WTC11 (cell line): Measurements from ENCODE around the gene STH. TPM values are rescaled to one million over a fixed set of nuclear protein-coding genes. Genes with fewer than 3 reads are reported as not detected.

ENCODE experiments used
- ATAC-seq: fragments of 200-7000 bp; cut with Tn5 transposase; 2 replicates; pipeline ENCODE4 v1.10.0; 2021; ENCODE audit warnings: mild to moderate bottlenecking, moderate library complexity
- CTCF ChIA-PET: fragments of 300-600 bp; sonication (Branson Sonifier 250); formaldehyde crosslinking; loops from one replicate; lab custom pipeline; 2021; ENCODE audit warnings: antibody characterized with exemption; lab: Charles Lee
- POLR2A ChIA-PET: fragments of 350-600 bp; sonication (Branson Sonifier 250); formaldehyde crosslinking; loops from one replicate; lab custom pipeline; 2021; ENCODE audit warnings: antibody characterized with exemption; lab: Charles Lee
- DNase-seq: peaks from one replicate; pipeline ENCODE4 v3.0.0; 2021; ENCODE audit warnings: low spot score
- H3K27ac Mint-ChIP-seq: 2 replicates; pipeline ENCODE4 v1.8.0; 2021; ENCODE audit warnings: mixed read lengths
- H3K27me3 Mint-ChIP-seq: 2 replicates; pipeline ENCODE4 v1.8.0; 2021; ENCODE audit warnings: low read depth, mild to moderate bottlenecking, moderate library complexity, mixed read lengths
- H3K36me3 Mint-ChIP-seq: 2 replicates; pipeline ENCODE4 v1.8.0; 2021; ENCODE audit warnings: mixed read lengths
- H3K4me1 Mint-ChIP-seq: 2 replicates; pipeline ENCODE4 v1.8.0; 2022; ENCODE audit warnings: mixed read lengths
- H3K4me3 Mint-ChIP-seq: 2 replicates; pipeline ENCODE4 v1.8.0; 2021; ENCODE audit warnings: mild to moderate bottlenecking, moderate library complexity, mixed read lengths
- H3K9me3 Mint-ChIP-seq: 2 replicates; pipeline ENCODE4 v1.8.0; 2021; ENCODE audit warnings: mixed read lengths
- AFF4 ChIP-seq: sonication (generic); formaldehyde crosslinking; IDR thresholded peaks from 2 replicates; pipeline ENCODE4 v1.8.1; 2023; ENCODE audit warnings: mild to moderate bottlenecking, missing genetic modification reagents, borderline replicate concordance
- ARID4B ChIP-seq: sonication (generic); formaldehyde crosslinking; IDR thresholded peaks from 2 replicates; pipeline ENCODE4 v1.8.0; 2023; ENCODE audit warnings: missing genetic modification reagents, mild to moderate bottlenecking, borderline replicate concordance
- ATF2 ChIP-seq: sonication (generic); formaldehyde crosslinking; IDR thresholded peaks from 2 replicates; pipeline ENCODE4 v1.8.1; 2022; ENCODE audit warnings: low read depth, missing genetic modification reagents, borderline replicate concordance
- ELF4 ChIP-seq: sonication (generic); formaldehyde crosslinking; IDR thresholded peaks from 2 replicates; pipeline ENCODE4 v1.8.1; 2022; ENCODE audit warnings: low read depth, mild to moderate bottlenecking, moderate library complexity, missing genetic modification reagents
- ESRRA ChIP-seq: sonication (generic); formaldehyde crosslinking; IDR thresholded peaks from 2 replicates; pipeline ENCODE4 v1.8.1; 2022; ENCODE audit warnings: mild to moderate bottlenecking, missing genetic modification reagents, borderline replicate concordance
- HMGA2 ChIP-seq: fragments of 250-450 bp; sonication (Bioruptor Pico); IDR thresholded peaks from 2 replicates; pipeline ENCODE4 v1.4.0; 2021; ENCODE audit warnings: mild to moderate bottlenecking, moderate library complexity
- MAX ChIP-seq: sonication (generic); formaldehyde crosslinking; IDR thresholded peaks from 2 replicates; pipeline ENCODE4 v1.8.0; 2022; ENCODE audit warnings: mild to moderate bottlenecking, missing genetic modification reagents
- MXD4 ChIP-seq: fragments of 250-450 bp; sonication (Bioruptor Pico); IDR thresholded peaks from 2 replicates; pipeline ENCODE4 v1.8.0; 2021; ENCODE audit warnings: mild to moderate bottlenecking, moderate library complexity, borderline replicate concordance
- MYBL2 ChIP-seq: sonication (generic); formaldehyde crosslinking; IDR thresholded peaks from 2 replicates; pipeline ENCODE4 v1.8.1; 2023; ENCODE audit warnings: mild to moderate bottlenecking, moderate library complexity, missing genetic modification reagents
- NFE2L1 ChIP-seq: sonication (generic); formaldehyde crosslinking; IDR thresholded peaks from 2 replicates; pipeline ENCODE4 v1.8.1; 2023; ENCODE audit warnings: missing genetic modification reagents
- NFYB ChIP-seq: sonication (generic); formaldehyde crosslinking; conservative IDR thresholded peaks from 2 replicates; pipeline ENCODE4 v1.8.0; 2022; ENCODE audit warnings: low read depth, missing genetic modification reagents
- NR1H2 ChIP-seq: sonication (generic); formaldehyde crosslinking; IDR thresholded peaks from 2 replicates; pipeline ENCODE4 v1.9.0; 2021; ENCODE audit warnings: mild to moderate bottlenecking, moderate library complexity, missing genetic modification reagents
- NR3C1 ChIP-seq: sonication (generic); formaldehyde crosslinking; conservative IDR thresholded peaks from 2 replicates; pipeline ENCODE4 v1.8.1; 2023; ENCODE audit warnings: low read depth, mild to moderate bottlenecking, missing genetic modification reagents
- RORB ChIP-seq: fragments of 250-450 bp; sonication (Bioruptor Pico); IDR thresholded peaks from 2 replicates; pipeline ENCODE4 v1.9.0; 2021; ENCODE audit warnings: mild to moderate bottlenecking
- SMAD4 ChIP-seq: sonication (generic); formaldehyde crosslinking; IDR thresholded peaks from 2 replicates; pipeline ENCODE4 v1.8.0; 2022; ENCODE audit warnings: mild to moderate bottlenecking, missing genetic modification reagents
- SP1 ChIP-seq: sonication (generic); formaldehyde crosslinking; conservative IDR thresholded peaks from 2 replicates; pipeline ENCODE4 v1.8.1; 2022; ENCODE audit warnings: missing genetic modification reagents
- TEAD4 ChIP-seq: sonication (generic); formaldehyde crosslinking; IDR thresholded peaks from 2 replicates; pipeline ENCODE4 v1.8.0; 2022; ENCODE audit warnings: mild to moderate bottlenecking, missing genetic modification reagents
- USF2 ChIP-seq: sonication (generic); formaldehyde crosslinking; IDR thresholded peaks from 2 replicates; pipeline ENCODE4 v1.8.1; 2023; ENCODE audit warnings: mild to moderate bottlenecking, missing genetic modification reagents, moderate library complexity
- ZNF121 ChIP-seq: sonication (generic); formaldehyde crosslinking; IDR thresholded peaks from 2 replicates; pipeline ENCODE4 v1.8.0; 2023; ENCODE audit warnings: missing genetic modification reagents
- ZNF317 ChIP-seq: sonication (generic); formaldehyde crosslinking; IDR thresholded peaks from 2 replicates; pipeline ENCODE4 v1.8.1; 2023; ENCODE audit warnings: low read depth, mild to moderate bottlenecking, moderate library complexity, missing genetic modification reagents, borderline replicate concordance
- ZNF396 ChIP-seq: fragments of 250-450 bp; sonication (Bioruptor Pico); IDR thresholded peaks from 2 replicates; pipeline ENCODE4 v1.8.0; 2021; ENCODE audit warnings: mild to moderate bottlenecking, moderate library complexity, borderline replicate concordance
- ZNF423 ChIP-seq: fragments of 250-450 bp; sonication (Bioruptor Pico); IDR thresholded peaks from 2 replicates; pipeline ENCODE4 v2.1.2; 2022; ENCODE audit warnings: mild to moderate bottlenecking, moderate library complexity
- total RNA-seq: library from RNA; stranded (reverse); gene quantifications from 3 replicates; pipeline ENCODE4 v1.2.3, GENCODE V29; 2021

STH gene
- total RNA-seq, 1 experiment from 2014 or later, result not detected

GRCh38 chr17:45962221-45962972 lies 36.7 kb upstream of the STH start:
- Mint-ChIP-seq H3K27ac (no peak overlapping the region), H3K4me3 (no peak overlapping the region), H3K4me1 (no peaks in the 10 kb centered on the region), H3K27me3 (no peaks in the 10 kb centered on the region; the same call in 1 of the 2 replicates), H3K36me3 (no peaks in the 10 kb centered on the region), H3K9me3 (no peaks in the 10 kb centered on the region)
- 0 out of 2 replicates have a peak, but pooled peaks have one; percentile 39 for TF ChIP-seq ZNF121
- no peak for TF ChIP-seq SMAD4
- no peak for TF ChIP-seq ZNF423 (CRISPR knock-in tag)
- ChIA-PET POLR2A (no interaction called here), CTCF (interaction anchor here (1.9 to 2.4 kb wide), 2 partner anchors 9 kb away, joined by 11 to 17 read pairs; no protein-coding TSS in a partner anchor)
- DNase-seq (no peak), ATAC-seq (no peak)

GRCh38 chr17:45963283-45963682 lies 35.8 kb upstream of the STH start:
- no peaks in the 10 kb centered on the region for H3K36me3 Mint-ChIP-seq
- no peak for TF ChIP-seq HMGA2
- no peak for TF ChIP-seq AFF4
- TF ChIP-seq NR1H2 (CRISPR knock-in tag), result no peak
- no peak for TF ChIP-seq NFYB (CRISPR knock-in tag)
- no peak for TF ChIP-seq ESRRA
- TF ChIP-seq ZNF396 (CRISPR knock-in tag), result no peak
- TF ChIP-seq MAX (CRISPR knock-in tag), result no peak
- no peak for TF ChIP-seq NR3C1 (CRISPR knock-in tag)
- TF ChIP-seq ZNF317 (CRISPR knock-in tag), result no peak
- TF ChIP-seq ELF4 (CRISPR knock-in tag), result no peak
- TF ChIP-seq ZNF121, result no peak
- no peak for TF ChIP-seq RORB (CRISPR knock-in tag)
- no peak for TF ChIP-seq SP1 (CRISPR knock-in tag)
- no peak for TF ChIP-seq TEAD4 (CRISPR knock-in tag)
- no peak for TF ChIP-seq NFE2L1 (CRISPR knock-in tag)
- TF ChIP-seq, all 79 proteins: peak for 0

GRCh38 chr17:45963889-45964288 lies 35.2 kb upstream of the STH start:
- H3K27me3 Mint-ChIP-seq, result no peaks in the 10 kb centered on the region; the same call in 1 of the 2 replicates
- POLR2A ChIA-PET, result no interaction called here
- H3K4me1 Mint-ChIP-seq, result no peaks in the 10 kb centered on the region
- DNase-seq (no peak), ATAC-seq (no peak)
- H3K27ac Mint-ChIP-seq, result no peak overlapping the region
- H3K4me3 Mint-ChIP-seq, result no peak overlapping the region
- no peaks in the 10 kb centered on the region for H3K36me3 Mint-ChIP-seq
- no peaks in the 10 kb centered on the region for H3K9me3 Mint-ChIP-seq
- CTCF ChIA-PET, result interaction anchor here (1.0 to 1.9 kb wide), 2 partner anchors 8 to 15 kb away, joined by 3 to 11 read pairs; no protein-coding TSS in a partner anchor
- TF ChIP-seq MXD4 (no peak), ARID4B (CRISPR knock-in tag) (no peak), ATF2 (CRISPR knock-in tag) (no peak), MYBL2 (CRISPR knock-in tag) (no peak), USF2 (peak; percentile 40; the same call in 1 of the 2 replicates)

More at GRCh38 chr17:45963283-45963682, 35.8 kb upstream of the STH start:
- Mint-ChIP-seq H3K27ac (no peak overlapping the region), H3K4me1 (no peaks in the 10 kb centered on the region), H3K4me3 (no peak overlapping the region), H3K9me3 (no peaks in the 10 kb centered on the region), H3K27me3 (no peaks in the 10 kb centered on the region; the same call in 1 of the 2 replicates)
- POLR2A ChIA-PET, result no interaction called here
- ATAC-seq (no peak), DNase-seq (no peak)
- CTCF ChIA-PET, result interaction anchor here (1.0 to 1.9 kb wide), 2 partner anchors 8 to 14 kb away, joined by 3 to 11 read pairs; no protein-coding TSS in a partner anchor
